Hepatocyte (in vitro differentiated cells): ENCODE results near the gene RALGPS2. TPM values are rescaled to one million over a fixed set of nuclear protein-coding genes. Genes with fewer than 3 reads are reported as not detected.

Experiments
- DNase-seq: peaks from one replicate; pipeline ENCODE4 v3.0.0-alpha.2; 2016; ENCODE audit warnings: low spot score
- H2AFZ ChIP-seq: fragments of 200-600 bp; sonication (generic); 2 replicates; pipeline ENCODE4 v1.6.0; 2016; ENCODE audit warnings: antibody characterized with exemption, mild to moderate bottlenecking
- H3K27ac ChIP-seq: fragments of 200-600 bp; sonication (generic); 2 replicates; pipeline ENCODE4 v1.5.1; 2016; ENCODE audit warnings: mild to moderate bottlenecking
- H3K27me3 ChIP-seq: fragments of 200-600 bp; sonication (generic); 2 replicates; pipeline ENCODE4 v1.6.1; 2016
- H3K36me3 ChIP-seq: fragments of 200-600 bp; sonication (generic); replicated peaks from 2 replicates; pipeline ENCODE4 v1.5.1; 2016; ENCODE audit warnings: low read depth; ENCODE audit not compliant: insufficient read depth
- H3K4me1 ChIP-seq: fragments of 200-600 bp; sonication (generic); 2 replicates; pipeline ENCODE4 v1.5.1; 2016; ENCODE audit warnings: mild to moderate bottlenecking, moderate library complexity; ENCODE audit not compliant: insufficient read depth
- H3K4me2 ChIP-seq: fragments of 200-600 bp; sonication (generic); 2 replicates; pipeline ENCODE4 v1.6.0; 2016
- H3K4me3 ChIP-seq: fragments of 200-600 bp; sonication (generic); 2 replicates; pipeline ENCODE4 v1.5.1; 2016; ENCODE audit warnings: mild to moderate bottlenecking
- H3K79me2 ChIP-seq: fragments of 200-600 bp; sonication (generic); 2 replicates; pipeline ENCODE4 v1.6.0; 2017; ENCODE audit warnings: mild to moderate bottlenecking
- H3K9me2 ChIP-seq: fragments of 200-600 bp; sonication (generic); replicated peaks from 2 replicates; pipeline ENCODE4 v1.6.0; 2017; ENCODE audit warnings: mild to moderate bottlenecking; ENCODE audit not compliant: insufficient read depth
- H3K9me3 ChIP-seq: fragments of 200-600 bp; sonication (generic); 2 replicates; pipeline ENCODE4 v1.5.1; 2016; ENCODE audit warnings: low read depth, mild to moderate bottlenecking
- H4K20me1 ChIP-seq: fragments of 200-600 bp; sonication (generic); 2 replicates; pipeline ENCODE4 v1.6.0; 2016; ENCODE audit warnings: mild to moderate bottlenecking; ENCODE audit not compliant: insufficient read depth, poor library complexity, severe bottlenecking
- CTCF ChIP-seq: fragments of 200-600 bp; sonication (generic); IDR thresholded peaks from 2 replicates; pipeline ENCODE4 v1.5.1; 2016; ENCODE audit warnings: antibody characterized with exemption, mild to moderate bottlenecking; ENCODE audit not compliant: poor library complexity
- EZH2 ChIP-seq: fragments of 200-600 bp; sonication (generic); IDR thresholded peaks from 2 replicates; pipeline ENCODE4 v1.6.1; 2016; ENCODE audit warnings: antibody characterized with exemption, mild to moderate bottlenecking, borderline replicate concordance
- EZH2phosphoT487 ChIP-seq: fragments of 200-600 bp; sonication (generic); IDR thresholded peaks from one replicate; pipeline ENCODE4 v1.6.1; 2018; ENCODE audit warnings: antibody characterized with exemption, mild to moderate bottlenecking, low read depth, moderate library complexity; ENCODE audit not compliant: unreplicated experiment, severe bottlenecking
- WGBS: methylation state at CpG from one replicate; pipeline ENCODE4 v1.1.6; 2016; ENCODE audit warnings: low lambda C conversion rate; ENCODE audit errors: missing lambda C conversion rate; 5-methylcytosine and 5-hydroxymethylcytosine counted together
- polyA plus RNA-seq: library from polyadenylated mRNA; unstranded; fragments of >200 nt; fragmentation: Nextera tagmentation; extraction: Ambion mirVana; gene quantifications from 2 replicates; pipeline ENCODE4 v1.2.1, GENCODE V29; 2016
- total RNA-seq: library from RNA; depleted of rRNA; stranded (reverse); fragments of >200 nt; gene quantifications from 2 replicates; pipeline ENCODE4 v1.2.3, GENCODE V29; 2014

Gene RALGPS2
- total and polyA plus RNA-seq, 2 experiments from 2014 or later, result 9.3 to 35.4 TPM

GRCh38 chr1:178901482-178902125 is 176.6 kb downstream of the RALGPS2 start:
- Histone ChIP-seq H3K79me2 (no peaks in the 10 kb centered on the region), H3K9me2 (no peaks in the 10 kb centered on the region), H2AFZ (no peak overlapping the region), H4K20me1 (no peaks in the 10 kb centered on the region), H3K4me2 (no peak overlapping the region), H3K9me3 (no peaks in the 10 kb centered on the region), H3K4me3 (no peak overlapping the region), H3K27ac (no peak overlapping the region), H3K27me3 (no peaks in the 10 kb centered on the region), H3K36me3 (no peaks in the 10 kb centered on the region), H3K4me1 (no peaks in the 10 kb centered on the region)
- TF ChIP-seq EZH2phosphoT487 (no peak), EZH2 (no peak), CTCF (no peak)
- 100% methylated on average over 1 of the region's 1 CpG for WGBS
- no peak for DNase-seq

GRCh38 chr1:178908358-178908757 is 183.3 kb downstream of the RALGPS2 start:
- Histone ChIP-seq H3K4me1 (no peaks in the 10 kb centered on the region), H3K4me2 (no peak overlapping the region), H4K20me1 (no peaks in the 10 kb centered on the region), H3K36me3 (peaks cover 3% of the 10 kb centered on the region), H3K9me3 (no peaks in the 10 kb centered on the region), H2AFZ (no peak overlapping the region), H3K27ac (no peak overlapping the region), H3K27me3 (no peaks in the 10 kb centered on the region), H3K79me2 (no peaks in the 10 kb centered on the region), H3K4me3 (no peak overlapping the region), H3K9me2 (no peaks in the 10 kb centered on the region)
- no peak for DNase-seq
- TF ChIP-seq EZH2 (no peak), EZH2phosphoT487 (no peak), CTCF (no peak)
- 83% methylated on average over 1 of the region's 1 CpG for WGBS

GRCh38 chr1:178910023-178910422 is 185.0 kb downstream of the RALGPS2 start:
- H3K4me1 ChIP-seq, result no peaks in the 10 kb centered on the region
- no peak overlapping the region for H3K27ac ChIP-seq
- TF ChIP-seq EZH2 (no peak), EZH2phosphoT487 (no peak), CTCF (no peak)
- no peak overlapping the region for H3K4me2 ChIP-seq
- H3K9me3 ChIP-seq, result no peaks in the 10 kb centered on the region
- H3K79me2 ChIP-seq, result no peaks in the 10 kb centered on the region
- WGBS, result 96% methylated on average over 1 of the region's 1 CpG
- H3K9me2 ChIP-seq, result no peaks in the 10 kb centered on the region
- no peaks in the 10 kb centered on the region for H3K27me3 ChIP-seq
- no peak for DNase-seq
- no peak overlapping the region for H2AFZ ChIP-seq
- H3K4me3 ChIP-seq, result no peak overlapping the region
- H3K36me3 ChIP-seq, result peaks cover 3% of the 10 kb centered on the region
- H4K20me1 ChIP-seq, result no peaks in the 10 kb centered on the region

- no peaks in the 10 kb centered on the region for H3K79me2 ChIP-seq
- no peak for DNase-seq
- no peak overlapping the region for H3K4me3 ChIP-seq
- no peak overlapping the region for H3K4me2 ChIP-seq
- peaks cover 3% of the 10 kb centered on the region for H3K36me3 ChIP-seq
- no peaks in the 10 kb centered on the region for H4K20me1 ChIP-seq
- no peaks in the 10 kb centered on the region for H3K4me1 ChIP-seq
- H3K27ac ChIP-seq, result no peak overlapping the region
- no peaks in the 10 kb centered on the region for H3K27me3 ChIP-seq
- no peak for TF ChIP-seq EZH2phosphoT487
- no peak for TF ChIP-seq CTCF
- TF ChIP-seq EZH2, result no peak
- no peaks in the 10 kb centered on the region for H3K9me3 ChIP-seq
- WGBS, result 87% methylated on average over 2 of the region's 2 CpGs
- no peak overlapping the region for H2AFZ ChIP-seq
- H3K9me2 ChIP-seq, result no peaks in the 10 kb centered on the region
Measured at GRCh38 chr1:178912597-178912996, 187.6 kb downstream of the RALGPS2 start.
